ENCODE data around the gene INPP5E. TPM values are rescaled to one million over a fixed set of nuclear protein-coding genes. Genes with fewer than 3 reads are reported as not detected.

The INPP5E gene
- total and polyA plus RNA-seq, 2 donors (not counting 1 experiment from before 2014, with no cell fraction given) = 3.9 to 7.8 TPM

- H3K27ac ChIP-seq (ENCODE audit: insufficient read depth, low read length) = no peak overlapping the region
- no peaks in the 10 kb centered on the region for H3K4me1 ChIP-seq (ENCODE audit: control insufficient read depth, extremely low read depth, insufficient read depth, low read length)
- no peaks in the 10 kb centered on the region for H3K9me3 ChIP-seq (ENCODE audit: control insufficient read depth, insufficient read depth, low read depth, low read length)
- no peak overlapping the region for H3K4me2 ChIP-seq (ENCODE audit: extremely low read depth, insufficient read depth, low read length)
- H3K36me3 ChIP-seq (ENCODE audit: control insufficient read depth, insufficient read depth, low read length) = peaks cover 28% of the 10 kb centered on the region
- H3K4me3 ChIP-seq (replicated peaks in 1 of 4; ENCODE audit: control extremely low read depth in 1 of 4, insufficient read depth in 1 of 4, low read depth in 3 of 4, low read length in 4 of 4) = no peak overlapping the region
- no peaks in the 10 kb centered on the region for H3K79me2 ChIP-seq (ENCODE audit: control insufficient read depth, insufficient read depth, low read length)
- no peak overlapping the region for H3K9ac ChIP-seq (ENCODE audit: insufficient read depth, low read length)
- no peak for TF ChIP-seq CTCF (conservative IDR thresholded peaks at IDR 0.05 in 1 of 2, IDR thresholded peaks at IDR 0.05 in 1 of 2; ENCODE audit: low read depth in 1 of 2, low read length in 2 of 2)
- no peak for TF ChIP-seq EZH2 (IDR thresholded peaks at IDR 0.05; ENCODE audit: low read length, missing control alignments)
- no peak overlapping the region for H2AFZ ChIP-seq (ENCODE audit: low read length)
- H3K27me3 ChIP-seq (ENCODE audit: control insufficient read depth, insufficient read depth, low read length) = no peaks in the 10 kb centered on the region
- no peaks in the 10 kb centered on the region for H4K20me1 ChIP-seq (ENCODE audit: control insufficient read depth, extremely low read depth, insufficient read depth, low read length)
- DNase-seq (ENCODE audit: low read depth in 2 of 2) = no peak
Measured at GRCh38 chr9:136381966-136382513, 57.6 kb downstream of the INPP5E start.

- no peak for DNase-seq (ENCODE audit: low read depth in 2 of 2)
- Histone ChIP-seq H3K4me1 (ENCODE audit: control insufficient read depth, extremely low read depth, insufficient read depth, low read length) (no peaks in the 10 kb centered on the region), H3K4me2 (ENCODE audit: extremely low read depth, insufficient read depth, low read length) (no peak overlapping the region), H4K20me1 (ENCODE audit: control insufficient read depth, extremely low read depth, insufficient read depth, low read length) (no peaks in the 10 kb centered on the region), H3K4me3 (replicated peaks in 1 of 4; ENCODE audit: control extremely low read depth in 1 of 4, insufficient read depth in 1 of 4, low read depth in 3 of 4, low read length in 4 of 4) (no peak overlapping the region), H3K27ac (ENCODE audit: insufficient read depth, low read length) (no peak overlapping the region), H3K36me3 (ENCODE audit: control insufficient read depth, insufficient read depth, low read length) (peaks cover 28% of the 10 kb centered on the region), H2AFZ (ENCODE audit: low read length) (no peak overlapping the region), H3K9me3 (ENCODE audit: control insufficient read depth, insufficient read depth, low read depth, low read length) (no peaks in the 10 kb centered on the region), H3K27me3 (ENCODE audit: control insufficient read depth, insufficient read depth, low read length) (no peaks in the 10 kb centered on the region), H3K9ac (ENCODE audit: insufficient read depth, low read length) (no peak overlapping the region), H3K79me2 (ENCODE audit: control insufficient read depth, insufficient read depth, low read length) (no peaks in the 10 kb centered on the region)
- TF ChIP-seq EZH2 (IDR thresholded peaks at IDR 0.05; ENCODE audit: low read length, missing control alignments) (no peak), CTCF (conservative IDR thresholded peaks at IDR 0.05 in 1 of 2, IDR thresholded peaks at IDR 0.05 in 1 of 2; ENCODE audit: low read depth in 1 of 2, low read length in 2 of 2) (no peak)
Measured at GRCh38 chr9:136381311-136381710, 58.3 kb downstream of the INPP5E start.

- H3K9me3 ChIP-seq (ENCODE audit: control insufficient read depth, insufficient read depth, low read depth, low read length) = no peaks in the 10 kb centered on the region
- H3K79me2 ChIP-seq (ENCODE audit: control insufficient read depth, insufficient read depth, low read length) = no peaks in the 10 kb centered on the region
- no peak for TF ChIP-seq CTCF (conservative IDR thresholded peaks at IDR 0.05 in 1 of 2, IDR thresholded peaks at IDR 0.05 in 1 of 2; ENCODE audit: low read depth in 1 of 2, low read length in 2 of 2)
- H3K27me3 ChIP-seq (ENCODE audit: control insufficient read depth, insufficient read depth, low read length) = no peaks in the 10 kb centered on the region
- peaks cover 30% of the 10 kb centered on the region for H3K36me3 ChIP-seq (ENCODE audit: control insufficient read depth, insufficient read depth, low read length)
- H3K4me1 ChIP-seq (ENCODE audit: control insufficient read depth, extremely low read depth, insufficient read depth, low read length) = no peaks in the 10 kb centered on the region
- H3K4me3 ChIP-seq (replicated peaks in 1 of 4; ENCODE audit: control extremely low read depth in 1 of 4, insufficient read depth in 1 of 4, low read depth in 3 of 4, low read length in 4 of 4) = no peak overlapping the region
- H4K20me1 ChIP-seq (ENCODE audit: control insufficient read depth, extremely low read depth, insufficient read depth, low read length) = no peaks in the 10 kb centered on the region
- no peak overlapping the region for H3K9ac ChIP-seq (ENCODE audit: insufficient read depth, low read length)
- no peak overlapping the region for H2AFZ ChIP-seq (ENCODE audit: low read length)
- H3K4me2 ChIP-seq (ENCODE audit: extremely low read depth, insufficient read depth, low read length) = no peak overlapping the region
- H3K27ac ChIP-seq (ENCODE audit: insufficient read depth, low read length) = no peak overlapping the region
- no peak for DNase-seq (ENCODE audit: low read depth in 2 of 2)
Measured at GRCh38 chr9:136380381-136380780, 59.3 kb downstream of the INPP5E start.
